H1 (cell line): Measurements from ENCODE around the gene ABHD18.

ENCODE experiments used
- E2F6 ChIP-seq: IDR thresholded peaks from 2 replicates; pipeline ENCODE4 v1.6.1; 2012; ENCODE audit warnings: inconsistent platforms
- POLR2A ChIP-seq, 2 experiments: IDR thresholded peaks; 1 replicate in 1 of 2; 2 replicates in 1 of 2; pipeline ENCODE4 v1.6.1; 2011; ENCODE audit warnings: low read depth in 2 of 2, low read length in 2 of 2, mild to moderate bottlenecking in 2 of 2; ENCODE audit errors: control extremely low read depth in 1 of 2

GRCh38 chr4:127967141-127967775, 2.1 kb downstream of the ABHD18 start:
- TF ChIP-seq E2F6, result no peak
- no peak for TF ChIP-seq POLR2A (IDR thresholded peaks at IDR 0.05; ENCODE audit: control extremely low read depth in 1 of 2, low read depth in 2 of 2, low read length in 2 of 2)
